IPS DF 6.9 (cell line): Measurements from ENCODE around the gene P2RX2.

Experiments used
- DNase-seq: peaks from one replicate; pipeline ENCODE4 v3.0.0-alpha.2; 2013; ENCODE audit warnings: low read depth, low spot score
- H3K27ac ChIP-seq: one replicate; pipeline ENCODE4 v1.5.1; 2013; ENCODE audit warnings: low read length, control low read depth
- H3K27me3 ChIP-seq: 2 replicates; pipeline ENCODE4 v1.6.1; 2013; ENCODE audit warnings: mild to moderate bottlenecking, low read length; ENCODE audit not compliant: control insufficient read depth, insufficient read depth
- H3K36me3 ChIP-seq: 2 replicates; pipeline ENCODE4 v1.6.1; 2013; ENCODE audit warnings: low read length; ENCODE audit not compliant: control insufficient read depth, insufficient read depth
- H3K4me1 ChIP-seq: 2 replicates; pipeline ENCODE4 v1.6.1; 2013; ENCODE audit warnings: low read length; ENCODE audit not compliant: control insufficient read depth, insufficient read depth
- H3K4me3 ChIP-seq: 2 replicates; pipeline ENCODE4 v1.5.1; 2013; ENCODE audit warnings: mild to moderate bottlenecking, low read length
- H3K9me3 ChIP-seq: 2 replicates; pipeline ENCODE4 v1.6.1; 2013; ENCODE audit warnings: low read length, inconsistent platforms; ENCODE audit not compliant: control insufficient read depth, insufficient read depth
- WGBS: extraction: QIAGEN DNeasy Blood & Tissue Kit; methylation state at CpG from one replicate; pipeline ENCODE4 v1.1.7; 2013; ENCODE audit warnings: mixed read lengths, missing lambda C conversion rate; ENCODE audit not compliant: insufficient read length, insufficient coverage; 5-methylcytosine and 5-hydroxymethylcytosine counted together

P2RX2 gene

DNA sequence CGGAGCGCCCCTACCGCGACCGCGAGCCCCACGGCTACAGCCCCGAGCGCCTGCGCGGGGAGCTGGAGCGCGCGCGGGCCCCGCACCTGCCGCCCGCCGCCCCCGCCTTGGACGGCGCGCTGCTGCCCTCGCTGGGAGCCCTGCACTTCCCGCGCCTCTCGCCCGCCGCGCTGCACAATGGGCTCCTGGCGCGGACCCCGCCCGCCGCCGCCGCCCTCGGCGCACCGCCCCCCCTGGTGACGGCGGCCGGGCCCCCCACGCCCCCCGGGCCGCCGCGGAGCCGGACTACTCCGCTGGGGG is 35.2 kb upstream of the P2RX2 start:
- Histone ChIP-seq H3K4me3 (peak overlapping the region; percentile 32; the same call in 1 of the 2 replicates), H3K9me3 (no peaks in the 10 kb centered on the region), H3K27ac (no peak overlapping the region), H3K36me3 (peaks cover 2% of the 10 kb centered on the region; the same call in 1 of the 2 replicates), H3K4me1 (no peaks in the 10 kb centered on the region), H3K27me3 (peaks cover 9% of the 10 kb centered on the region; the same call in 1 of the 2 replicates)
- WGBS = no CpG with 5 or more reads among the region's 50 CpGs
- DNase-seq = no peak

DNA sequence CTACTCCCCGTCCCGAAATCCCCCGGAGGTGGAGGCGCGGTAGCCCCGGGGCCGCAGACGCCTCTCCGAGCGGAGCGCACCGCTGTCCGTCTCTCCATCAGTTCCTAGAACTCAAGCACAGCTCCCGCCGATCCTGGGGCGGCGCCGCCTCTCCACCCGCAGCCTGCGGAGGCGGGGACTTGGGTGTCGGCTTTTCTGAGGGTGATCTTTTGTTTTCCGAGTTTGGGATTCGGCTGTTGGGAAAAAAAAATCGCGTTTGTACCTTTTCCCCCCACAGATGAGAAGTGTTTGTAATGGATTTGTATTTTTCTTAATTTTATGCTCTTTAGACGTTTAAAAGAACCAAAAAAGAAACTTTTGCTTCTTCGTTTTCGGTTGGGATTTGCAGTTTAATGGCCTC is 34.8 kb upstream of the P2RX2 start:
- Histone ChIP-seq H3K4me1 (no peaks in the 10 kb centered on the region), H3K9me3 (no peaks in the 10 kb centered on the region), H3K27me3 (peaks cover 12% of the 10 kb centered on the region; the same call in 1 of the 2 replicates), H3K36me3 (no peaks in the 10 kb centered on the region), H3K27ac (no peak overlapping the region), H3K4me3 (peak overlapping the region; percentile 32; the same call in 1 of the 2 replicates)
- DNase-seq = no peak
- WGBS = no CpG with 5 or more reads among the region's 29 CpGs

DNA sequence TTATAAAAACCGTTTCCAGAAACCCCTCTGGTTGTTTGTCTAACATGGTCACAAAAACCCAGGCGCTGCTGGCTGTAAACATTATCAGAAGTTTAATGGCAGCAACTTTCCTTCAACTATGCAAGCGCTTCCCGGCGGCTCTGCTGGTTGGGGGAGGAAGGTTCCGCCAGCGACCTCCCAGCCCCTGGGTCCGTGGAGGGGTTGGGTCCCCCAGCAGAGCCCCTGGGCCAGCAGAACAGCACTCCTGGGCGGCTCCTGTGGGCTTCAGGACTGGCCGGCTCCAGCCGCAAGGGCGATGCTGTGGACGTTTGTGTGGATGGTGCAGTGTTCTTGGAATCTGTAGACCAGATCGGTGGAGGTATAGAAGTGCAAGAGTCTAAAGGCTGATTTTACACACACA is 34.1 kb upstream of the P2RX2 start:
- H3K4me1 ChIP-seq = no peaks in the 10 kb centered on the region
- H3K4me3 ChIP-seq = no peak overlapping the region
- H3K27me3 ChIP-seq = peaks cover 18% of the 10 kb centered on the region; the same call in 1 of the 2 replicates
- no peaks in the 10 kb centered on the region for H3K36me3 ChIP-seq
- no CpG with 5 or more reads among the region's 14 CpGs for WGBS
- no peak overlapping the region for H3K27ac ChIP-seq
- DNase-seq = no peak
- no peaks in the 10 kb centered on the region for H3K9me3 ChIP-seq

DNA sequence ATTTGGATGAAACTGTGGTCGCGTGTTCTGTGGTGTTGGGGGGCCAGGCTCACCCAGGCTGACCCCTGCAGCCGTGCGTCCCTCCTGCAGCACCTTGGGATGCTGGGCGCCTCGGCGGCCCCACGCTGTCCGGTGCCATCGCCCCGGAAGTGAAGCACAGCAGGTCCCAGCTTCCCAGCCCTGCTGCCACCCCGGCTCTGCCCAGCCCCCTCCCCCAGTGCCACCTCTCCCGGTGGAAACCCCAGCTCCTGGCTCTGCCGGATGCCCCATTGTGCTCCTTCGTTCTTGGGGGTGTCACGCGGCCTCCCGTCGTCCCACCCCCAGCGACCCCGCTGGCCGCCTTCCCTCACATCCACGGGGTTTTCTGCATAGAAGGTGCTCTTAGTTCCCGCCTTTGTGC is 33.4 kb upstream of the P2RX2 start:
- H3K4me3 ChIP-seq = no peak overlapping the region
- WGBS = no CpG with 5 or more reads among the region's 24 CpGs
- H3K9me3 ChIP-seq = no peaks in the 10 kb centered on the region
- H3K27me3 ChIP-seq = peaks cover 19% of the 10 kb centered on the region; the same call in 1 of the 2 replicates
- H3K36me3 ChIP-seq = no peaks in the 10 kb centered on the region
- H3K4me1 ChIP-seq = no peaks in the 10 kb centered on the region
- H3K27ac ChIP-seq = no peak overlapping the region
- DNase-seq = no peak

DNA sequence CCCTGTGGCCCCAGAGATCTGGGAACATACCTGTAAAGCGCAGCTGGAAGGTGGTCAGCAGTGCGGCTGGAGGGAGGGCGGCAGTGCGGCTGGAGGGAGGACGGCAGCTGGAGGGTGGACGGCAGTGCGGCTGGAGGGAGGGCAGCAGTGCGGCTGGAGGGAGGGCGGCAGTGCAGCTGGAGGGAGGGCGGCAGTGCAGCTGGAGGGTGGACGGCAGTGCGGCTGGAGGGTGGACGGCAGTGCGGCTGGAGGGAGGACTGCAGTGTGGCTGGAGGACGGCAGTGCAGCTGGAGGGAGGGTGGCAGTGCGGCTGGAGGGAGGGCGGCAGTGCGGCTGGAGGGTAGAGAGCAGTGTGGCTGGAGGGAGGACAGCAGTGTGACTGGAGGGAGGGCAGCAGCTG is 31.6 kb upstream of the P2RX2 start:
- H3K4me3 ChIP-seq = no peak overlapping the region
- WGBS = no CpG with 5 or more reads among the region's 18 CpGs
- H3K36me3 ChIP-seq = no peaks in the 10 kb centered on the region
- H3K9me3 ChIP-seq = no peaks in the 10 kb centered on the region
- H3K27ac ChIP-seq = no peak overlapping the region
- H3K4me1 ChIP-seq = no peaks in the 10 kb centered on the region
- H3K27me3 ChIP-seq = peaks cover 24% of the 10 kb centered on the region; the same call in 1 of the 2 replicates
- no peak for DNase-seq

DNA sequence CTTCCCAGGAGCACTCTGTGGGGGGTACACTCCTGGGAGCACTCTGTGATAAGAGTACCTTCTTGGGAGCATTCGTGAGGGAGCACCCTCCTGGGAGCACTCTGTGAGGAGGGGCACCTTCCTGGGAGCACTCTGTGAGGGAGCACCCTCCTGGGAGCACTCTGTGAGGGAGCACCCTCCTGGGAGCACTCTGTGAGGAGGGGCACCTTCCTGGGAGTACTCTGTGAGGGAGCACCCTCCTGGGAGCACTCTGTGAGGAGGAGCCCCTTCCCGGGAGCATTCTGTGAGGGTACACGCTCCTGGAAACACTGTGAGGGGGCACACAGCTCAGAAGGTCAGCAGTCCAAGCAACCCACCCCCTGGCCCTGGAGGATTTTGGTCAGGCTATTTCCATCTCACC is 30.8 kb upstream of the P2RX2 start:
- H3K27ac ChIP-seq = no peak overlapping the region
- no peak for DNase-seq
- H3K4me1 ChIP-seq = no peaks in the 10 kb centered on the region
- no CpG with 5 or more reads among the region's 3 CpGs for WGBS
- H3K36me3 ChIP-seq = no peaks in the 10 kb centered on the region
- no peaks in the 10 kb centered on the region for H3K9me3 ChIP-seq
- peaks cover 24% of the 10 kb centered on the region; the same call in 1 of the 2 replicates for H3K27me3 ChIP-seq
- H3K4me3 ChIP-seq = no peak overlapping the region

DNA sequence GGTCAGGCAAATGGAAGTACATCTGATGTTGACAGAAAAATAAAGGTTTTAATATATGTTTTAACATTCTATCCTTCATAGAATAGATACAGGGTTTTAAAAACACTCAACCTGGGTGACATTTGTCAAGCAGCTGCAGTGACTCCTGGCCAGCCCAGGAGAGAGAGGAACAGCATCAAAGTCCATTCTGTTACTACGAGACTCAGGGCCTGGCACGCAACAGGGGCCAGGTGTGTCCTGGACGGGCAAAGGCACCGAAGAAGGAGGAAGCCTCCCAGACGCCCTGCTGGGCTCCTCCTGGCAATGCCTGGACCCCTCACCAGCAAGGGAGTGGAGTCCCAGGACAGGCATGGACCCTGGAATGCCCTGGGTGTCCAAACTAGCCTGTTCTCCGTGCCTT is 30.3 kb upstream of the P2RX2 start:
- no peaks in the 10 kb centered on the region for H3K4me1 ChIP-seq
- H3K4me3 ChIP-seq = no peak overlapping the region
- no peak for DNase-seq
- H3K27ac ChIP-seq = no peak overlapping the region
- H3K36me3 ChIP-seq = no peaks in the 10 kb centered on the region
- WGBS = no CpG with 5 or more reads among the region's 6 CpGs
- H3K9me3 ChIP-seq = no peaks in the 10 kb centered on the region
- peaks cover 24% of the 10 kb centered on the region; the same call in 1 of the 2 replicates for H3K27me3 ChIP-seq

DNA sequence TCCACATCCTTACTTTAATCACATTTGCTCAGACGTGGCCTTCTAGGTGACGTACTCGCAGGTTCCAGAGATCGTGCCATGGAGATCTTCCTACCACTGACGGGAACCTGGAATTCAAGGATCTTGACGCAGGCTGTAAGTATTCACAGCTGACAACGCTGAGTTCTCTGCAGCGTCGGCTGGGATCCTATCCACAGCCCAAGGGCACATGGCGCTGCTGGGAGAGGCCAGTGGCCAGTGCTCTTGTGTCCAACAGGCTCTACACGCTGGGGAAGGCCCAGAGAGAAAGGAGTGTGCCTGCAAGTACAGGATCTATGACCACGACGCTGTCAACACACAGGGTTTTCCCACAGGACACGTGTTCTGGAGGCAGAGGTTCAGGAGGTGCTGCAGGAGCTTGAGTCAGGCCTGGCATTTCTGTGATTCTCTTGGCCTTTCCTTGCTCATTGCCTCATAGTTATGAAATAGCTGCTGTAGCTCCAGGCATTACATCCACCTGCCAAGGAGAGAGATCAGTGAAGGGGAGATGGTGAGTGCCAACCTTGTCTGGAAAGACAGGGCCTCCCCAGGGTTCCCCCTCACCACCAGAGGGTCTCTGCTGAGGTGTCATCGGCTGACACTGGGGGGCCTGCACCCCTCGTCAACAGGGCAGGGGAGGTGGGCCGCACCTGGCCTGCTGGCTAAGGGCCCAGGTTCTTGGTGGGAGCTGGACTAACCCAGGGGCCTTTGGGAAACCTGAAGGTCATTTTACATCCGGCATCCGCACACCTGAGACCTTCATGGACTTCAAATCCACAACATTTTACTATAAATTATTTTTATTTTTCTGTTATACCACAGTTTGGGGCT is 29.5 kb upstream of the P2RX2 start:
- Histone ChIP-seq H3K4me1 (no peaks in the 10 kb centered on the region), H3K9me3 (no peaks in the 10 kb centered on the region), H3K36me3 (no peaks in the 10 kb centered on the region), H3K27me3 (peaks cover 24% of the 10 kb centered on the region; the same call in 1 of the 2 replicates), H3K27ac (no peak overlapping the region), H3K4me3 (no peak overlapping the region)
- WGBS = no CpG with 5 or more reads among the region's 19 CpGs
- no peak for DNase-seq

DNA sequence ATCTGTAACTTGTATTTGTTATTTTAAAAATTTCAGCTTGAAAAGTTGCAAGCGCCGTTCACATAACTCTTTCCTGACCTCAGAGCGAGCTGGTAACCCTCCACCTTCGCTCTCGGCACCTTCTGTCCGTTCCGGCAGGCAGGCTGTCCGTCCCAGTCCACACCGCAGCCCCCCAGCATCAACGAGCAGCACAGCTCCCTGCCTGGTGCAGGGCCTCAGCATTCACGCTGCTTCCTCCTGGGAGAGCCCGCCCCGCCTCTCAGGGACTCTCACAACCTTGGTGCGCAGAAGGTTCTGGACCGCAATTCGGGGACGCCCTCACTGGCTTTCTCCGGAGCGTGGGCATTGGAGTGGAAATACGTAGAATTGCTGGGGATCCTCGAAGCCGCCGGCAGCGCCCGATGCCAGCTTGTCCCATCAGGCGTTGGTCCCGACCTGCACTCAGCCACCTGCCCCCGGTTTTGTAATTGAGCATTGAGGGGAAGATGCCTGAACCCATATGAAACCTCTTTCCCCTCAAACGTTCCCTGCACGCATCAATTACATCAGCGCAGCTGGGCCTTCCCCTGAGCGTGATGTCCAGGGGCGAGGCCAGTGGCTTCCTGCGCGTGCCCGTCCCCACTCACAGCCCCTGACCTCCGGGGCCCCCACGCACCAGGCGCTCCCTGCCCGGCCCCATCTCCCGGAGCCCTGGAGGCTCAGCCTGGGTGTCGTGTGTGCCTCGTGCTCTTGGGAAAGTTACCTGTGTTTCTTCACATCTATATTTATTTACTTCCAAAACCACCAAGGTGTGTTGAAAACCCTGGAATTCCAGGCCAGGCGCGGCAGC is 27.3 kb upstream of the P2RX2 start:
- Histone ChIP-seq H3K4me3 (no peak overlapping the region), H3K27ac (no peak overlapping the region), H3K9me3 (no peaks in the 10 kb centered on the region), H3K27me3 (peaks cover 23% of the 10 kb centered on the region; the same call in 1 of the 2 replicates), H3K4me1 (no peaks in the 10 kb centered on the region), H3K36me3 (no peaks in the 10 kb centered on the region)
- no CpG with 5 or more reads among the region's 45 CpGs for WGBS
- DNase-seq = no peak

DNA sequence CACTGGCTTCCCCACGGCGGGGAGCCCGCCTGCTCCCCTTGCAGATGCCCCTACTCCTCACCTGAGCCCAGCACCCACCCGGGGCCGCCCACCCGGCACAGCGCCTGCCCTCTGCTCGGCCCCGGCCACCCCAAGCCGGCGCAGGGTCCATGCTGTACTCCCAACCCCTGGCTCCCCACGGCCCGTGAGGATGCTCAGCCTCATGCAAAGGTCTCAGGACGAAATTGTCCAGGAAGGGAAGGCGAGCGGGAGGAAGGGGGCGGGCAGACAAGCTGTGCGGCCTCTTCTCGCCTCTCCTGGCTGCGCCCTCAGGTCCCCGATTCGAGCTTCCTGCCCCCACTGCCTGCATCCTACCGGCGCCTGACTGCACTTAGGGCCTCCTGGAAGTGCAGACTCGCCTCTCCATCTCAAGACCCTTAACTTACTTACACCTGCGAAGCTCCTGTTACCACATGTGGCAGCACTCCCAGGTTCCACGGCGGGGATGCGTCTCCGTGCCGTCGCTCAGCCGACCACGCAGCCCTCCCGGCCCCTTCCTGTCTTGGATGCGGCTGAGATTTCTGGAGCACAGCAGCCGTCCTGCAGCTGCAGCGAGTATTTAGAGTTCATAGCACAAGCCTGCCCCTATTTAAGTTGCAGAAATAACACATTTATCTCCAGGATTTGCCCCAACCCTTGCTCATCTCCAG is 26.1 kb upstream of the P2RX2 start:
- WGBS = no CpG with 5 or more reads among the region's 38 CpGs
- no peak overlapping the region for H3K27ac ChIP-seq
- no peaks in the 10 kb centered on the region for H3K4me1 ChIP-seq
- H3K4me3 ChIP-seq = no peak overlapping the region
- H3K9me3 ChIP-seq = no peaks in the 10 kb centered on the region
- no peaks in the 10 kb centered on the region for H3K36me3 ChIP-seq
- DNase-seq = no peak
- H3K27me3 ChIP-seq = peaks cover 23% of the 10 kb centered on the region; the same call in 1 of the 2 replicates
